NB4 (cell line): ENCODE measurements around the gene MAPK1.

Experiments used
- DNase-seq: peaks from one replicate; pipeline ENCODE4 v3.0.0; 2010; ENCODE audit warnings: low read depth
- H3K4me3 ChIP-seq: one replicate; pipeline ENCODE4 v1.5.1; 2011; ENCODE audit warnings: mild to moderate bottlenecking, low read depth, low read length, moderate library complexity
- CTCF ChIP-seq: IDR thresholded peaks from one replicate; pipeline ENCODE4 v1.5.1; 2012; ENCODE audit warnings: low read depth, low read length
- MAX ChIP-seq: IDR thresholded peaks from 2 replicates; pipeline ENCODE4 v1.6.1; 2011; ENCODE audit warnings: low read depth, low read length
- MYC ChIP-seq: IDR thresholded peaks from 2 replicates; pipeline ENCODE4 v1.6.1; 2011; ENCODE audit warnings: low read depth, low read length
- POLR2A ChIP-seq: IDR thresholded peaks from 2 replicates; pipeline ENCODE4 v1.6.1; 2011; ENCODE audit warnings: mild to moderate bottlenecking; ENCODE audit not compliant: insufficient read length; ENCODE audit errors: extremely low read depth

MAPK1 gene

GRCh38 chr22:21761086-21761485 is 106.4 kb downstream of the MAPK1 start:
- H3K4me3 ChIP-seq = no peak overlapping the region
- no peak for TF ChIP-seq MAX
- no peak for DNase-seq

GRCh38 chr22:21760640-21761039 is 106.8 kb downstream of the MAPK1 start:
- TF ChIP-seq MYC (no peak), CTCF (no peak), POLR2A (no peak), MAX (no peak)
- H3K4me3 ChIP-seq = no peak overlapping the region
- DNase-seq = peak; percentile 63

DNA sequence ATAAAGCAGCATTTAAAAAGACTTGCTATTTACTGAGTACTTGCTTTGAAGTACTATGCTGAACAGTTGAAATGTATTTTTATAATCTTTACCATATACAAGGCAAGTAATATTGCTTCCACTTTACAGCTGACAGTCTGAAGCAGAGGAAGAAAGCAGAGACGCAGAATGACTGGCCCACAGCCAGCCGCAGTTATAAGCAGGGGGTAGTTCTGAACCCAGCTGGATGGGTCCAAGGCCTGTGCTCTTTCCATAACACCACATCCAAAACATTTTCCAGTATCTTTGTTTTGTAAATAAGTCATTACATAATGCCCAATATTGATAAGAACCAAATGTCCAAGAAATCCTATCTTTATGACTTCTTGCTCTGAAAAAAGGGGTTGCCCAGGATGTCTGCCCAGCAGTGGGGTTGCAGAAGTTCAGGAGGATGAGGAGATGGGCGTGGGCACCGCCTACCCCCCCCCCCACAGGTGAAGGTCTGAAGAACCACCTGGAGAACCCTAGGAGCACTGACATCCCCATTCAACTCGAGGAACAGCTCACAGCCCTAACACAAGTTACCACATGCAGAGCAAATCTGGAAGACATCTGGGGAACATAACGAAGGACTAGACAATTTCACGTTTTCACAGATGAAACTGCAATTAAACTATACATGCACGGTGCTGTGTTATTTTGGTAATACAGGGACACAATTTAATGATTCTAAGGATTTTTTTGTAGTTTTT is 107.6 kb downstream of the MAPK1 start:
- TF ChIP-seq CTCF = no peak
- no peak for TF ChIP-seq MYC
- TF ChIP-seq MAX = no peak
- no peak for TF ChIP-seq POLR2A
- DNase-seq = no peak
- no peak overlapping the region for H3K4me3 ChIP-seq

DNA sequence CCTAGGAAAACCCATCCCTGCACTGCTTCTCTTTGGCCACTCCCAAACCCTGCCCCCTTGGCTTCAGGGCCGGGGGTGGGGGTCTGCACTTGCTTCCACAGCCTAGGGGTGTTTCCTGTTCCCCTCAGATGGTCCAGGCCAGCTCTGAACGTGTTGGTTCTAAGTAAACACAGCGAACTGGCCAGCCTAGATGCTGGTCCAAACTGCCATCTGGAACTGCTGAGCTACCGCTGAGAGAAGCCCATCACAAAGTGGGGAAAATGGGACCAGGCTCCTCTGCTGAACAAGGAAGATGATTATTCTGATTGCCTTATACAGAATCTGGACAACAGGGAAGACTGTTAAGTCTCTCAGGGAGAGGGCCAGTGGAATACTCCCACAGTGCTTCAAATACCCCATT is 108.4 kb downstream of the MAPK1 start:
- H3K4me3 ChIP-seq = no peak overlapping the region
- DNase-seq = no peak
- TF ChIP-seq MYC (no peak), POLR2A (no peak), CTCF (no peak), MAX (no peak)

- DNase-seq = no peak
- no peak overlapping the region for H3K4me3 ChIP-seq
- no peak for TF ChIP-seq POLR2A
- TF ChIP-seq MYC = no peak
- TF ChIP-seq CTCF = no peak
- TF ChIP-seq MAX = no peak
These were observed 109.2 kb downstream of the MAPK1 start for GRCh38 chr22:21758091-21758864.

DNA sequence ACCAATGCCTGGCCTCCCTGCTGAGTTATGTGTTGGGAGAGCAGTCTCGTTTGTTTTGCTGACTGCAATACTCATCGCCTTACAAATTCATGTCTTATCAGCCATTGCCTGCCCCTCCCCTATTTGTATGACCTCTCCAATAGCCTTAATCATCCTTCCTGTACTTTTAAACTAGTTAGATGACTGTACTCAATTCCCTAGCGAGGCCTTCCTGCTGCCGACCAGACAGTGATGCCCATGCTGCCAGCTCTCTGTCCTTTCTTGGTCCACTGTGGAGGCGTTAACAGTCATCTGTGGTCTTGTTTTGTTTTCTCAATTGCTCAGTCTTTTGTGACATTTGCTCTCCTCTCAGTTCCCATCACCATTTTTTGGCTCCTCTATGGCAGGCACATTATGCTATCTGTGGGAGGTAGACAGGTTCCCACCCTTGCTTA is 111.6 kb downstream of the MAPK1 start:
- TF ChIP-seq MYC (no peak), CTCF (no peak), POLR2A (no peak), MAX (no peak)
- H3K4me3 ChIP-seq = no peak overlapping the region
- peak; percentile 22 for DNase-seq
